HUDEP-2 (cell line): Measurements from ENCODE around the gene POLN.
A peak's percentile ranks its signal among the peaks of the same experiment; 100 is the strongest.
"Not testable (repeated sequence)": the region's sequence is repeated elsewhere in the genome, so short reads cannot be mapped to it uniquely, and the experiment has no call there.

Experiments used
- DNase-seq, 76 experiments: peaks; one replicate each; lab custom pipeline; 2025; ENCODE audit not compliant: unreplicated experiment in 76 of 76; lab: John Stamatoyannopoulos, UW

Gene POLN

DNA sequence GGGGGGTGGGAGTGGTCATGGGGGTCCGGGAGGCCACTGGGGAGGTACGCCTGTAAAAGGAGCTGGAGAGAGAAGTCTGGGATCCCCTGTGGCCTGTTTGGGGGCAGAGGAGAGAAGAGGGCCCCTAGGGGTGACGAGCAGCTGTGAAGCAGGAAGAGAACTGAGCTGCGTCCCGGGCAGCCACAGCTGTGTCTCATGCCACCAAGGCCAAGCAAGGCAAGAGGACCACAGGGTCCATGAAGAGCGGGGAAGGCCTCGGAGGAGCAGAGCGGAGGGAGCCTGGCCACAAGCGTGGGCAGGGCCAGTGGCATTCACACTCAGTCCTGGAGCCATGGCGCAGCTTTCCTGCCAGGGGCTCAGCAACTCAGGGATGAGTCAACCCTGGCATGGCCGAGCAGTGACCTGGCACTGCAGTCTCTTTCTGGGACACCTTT, 196.4 kb downstream of the POLN start:
- DNase-seq = no peak

DNA sequence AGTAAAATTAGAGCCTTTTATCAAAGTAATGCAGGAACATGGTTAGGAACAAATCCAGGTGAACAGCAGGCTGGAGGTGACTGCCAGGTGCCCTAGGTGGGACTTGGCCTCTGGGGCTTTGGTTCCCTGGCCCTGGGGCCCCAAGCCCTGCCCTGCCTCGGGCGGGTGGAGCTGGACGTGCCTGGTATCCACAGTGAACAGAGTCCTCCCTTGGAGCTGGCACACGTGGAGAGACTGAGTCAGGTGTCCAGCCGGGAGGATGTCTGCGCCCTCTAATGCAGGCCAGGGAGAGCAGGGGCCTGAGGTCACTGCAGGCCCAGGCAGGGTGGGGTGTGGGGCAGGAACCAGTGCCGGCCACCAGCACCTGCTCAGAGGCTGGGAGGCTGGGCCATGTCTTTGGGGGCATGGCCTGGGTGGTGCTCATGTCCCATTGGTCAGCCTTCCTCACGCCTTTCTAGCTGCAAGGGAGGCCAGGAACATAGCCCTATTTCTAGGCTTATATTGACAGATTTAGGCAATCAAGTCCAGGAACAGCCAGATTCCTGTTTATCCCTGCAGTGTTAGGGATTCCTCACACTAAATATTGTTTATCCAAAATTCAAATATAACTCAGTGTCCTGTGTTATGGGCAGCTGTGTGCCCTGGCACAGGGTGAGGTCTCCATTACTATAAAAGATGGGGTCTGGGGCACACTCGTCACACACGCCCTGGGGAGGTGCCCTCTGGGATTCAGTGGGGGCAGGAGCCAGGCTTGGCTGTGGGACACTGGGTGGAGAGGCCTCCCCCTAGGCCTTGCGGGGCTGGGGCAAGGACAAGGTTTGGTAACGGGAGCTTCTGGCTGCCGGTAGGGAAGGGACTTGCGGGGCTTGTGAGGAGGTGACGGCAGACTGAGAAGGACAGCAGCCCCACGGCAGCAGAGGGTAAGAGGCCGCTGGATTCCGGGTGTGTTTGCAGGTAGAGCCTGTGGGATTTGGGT, 197.1 kb downstream of the POLN start:
- DNase-seq = no peak

DNA sequence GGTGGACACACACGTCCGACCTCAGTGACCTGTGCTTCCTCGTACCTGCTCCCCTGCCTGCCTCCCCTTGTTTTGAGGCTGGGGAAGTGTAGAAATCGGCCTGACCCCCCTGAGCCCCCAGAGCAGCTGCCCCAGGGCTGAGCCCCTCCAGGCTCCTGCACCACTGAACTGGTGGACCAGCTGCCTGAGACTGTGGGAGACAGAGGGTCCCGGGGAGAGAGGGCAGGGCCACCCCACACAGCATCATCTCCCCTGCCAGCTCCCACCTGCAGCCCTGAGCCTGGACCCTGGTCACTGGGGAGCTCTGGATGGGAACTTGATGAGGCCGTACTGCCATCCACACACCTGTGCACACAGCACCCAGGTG, 197.8 kb downstream of the POLN start:
- DNase-seq = no peak

DNA sequence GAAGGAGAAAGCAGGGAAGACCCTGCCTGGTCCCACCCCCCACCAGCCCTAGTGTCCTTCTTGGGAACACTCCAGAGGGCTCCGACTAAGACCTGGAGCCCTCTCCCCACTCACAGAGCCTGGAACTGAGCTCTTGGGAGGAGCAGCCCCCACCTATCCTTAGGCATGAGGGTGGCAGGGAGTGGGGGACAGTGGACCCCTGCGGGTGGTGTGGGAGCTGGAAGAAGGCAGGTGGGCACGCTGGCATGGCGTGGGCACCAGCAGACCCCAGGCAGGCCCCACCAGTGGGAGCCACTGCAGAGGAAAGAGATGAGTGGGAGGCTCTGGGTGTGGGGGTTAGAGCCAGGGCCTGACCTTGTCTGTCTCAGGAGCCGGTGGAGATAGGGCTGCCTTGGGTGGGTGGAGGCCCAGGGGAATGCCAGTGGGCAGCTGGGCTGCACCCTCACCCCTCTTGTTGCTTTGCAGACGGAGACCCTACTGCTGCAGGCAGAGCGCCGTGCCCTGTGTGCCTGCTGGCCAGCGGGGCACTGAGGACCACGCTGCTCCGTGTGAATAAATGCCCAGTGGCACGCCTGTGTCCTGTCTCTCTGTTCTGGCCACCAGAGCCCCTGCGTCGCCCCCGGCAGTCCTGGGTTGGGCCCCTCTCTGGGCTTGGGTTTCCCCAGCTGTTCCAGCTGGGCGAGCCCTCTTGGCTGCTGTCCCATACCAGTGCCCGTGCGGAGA, 198.4 kb downstream of the POLN start:
- no peak for DNase-seq

DNA sequence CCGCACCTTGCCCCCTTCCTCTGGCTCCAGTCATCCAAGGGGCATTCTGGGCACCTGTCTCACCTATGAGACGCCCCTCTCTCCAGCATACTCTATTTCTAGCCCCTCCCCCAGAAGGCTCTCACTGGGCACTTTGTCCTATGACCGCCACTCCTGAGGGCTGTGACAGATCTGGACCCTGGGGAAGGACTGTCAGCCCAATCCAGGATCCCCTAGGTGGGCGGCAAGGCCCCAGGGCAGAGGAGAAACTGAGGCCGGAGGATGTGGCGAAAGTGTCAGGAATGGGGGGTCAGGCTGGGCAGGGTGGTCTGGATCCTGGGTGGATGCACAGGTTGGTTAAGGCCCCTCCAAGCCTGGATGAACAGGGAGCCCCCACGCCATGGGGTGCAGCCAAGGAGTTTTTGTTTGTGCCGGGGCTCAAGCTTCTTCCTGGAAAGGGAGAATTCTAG, 198.9 kb downstream of the POLN start:
- DNase-seq = no peak

DNA sequence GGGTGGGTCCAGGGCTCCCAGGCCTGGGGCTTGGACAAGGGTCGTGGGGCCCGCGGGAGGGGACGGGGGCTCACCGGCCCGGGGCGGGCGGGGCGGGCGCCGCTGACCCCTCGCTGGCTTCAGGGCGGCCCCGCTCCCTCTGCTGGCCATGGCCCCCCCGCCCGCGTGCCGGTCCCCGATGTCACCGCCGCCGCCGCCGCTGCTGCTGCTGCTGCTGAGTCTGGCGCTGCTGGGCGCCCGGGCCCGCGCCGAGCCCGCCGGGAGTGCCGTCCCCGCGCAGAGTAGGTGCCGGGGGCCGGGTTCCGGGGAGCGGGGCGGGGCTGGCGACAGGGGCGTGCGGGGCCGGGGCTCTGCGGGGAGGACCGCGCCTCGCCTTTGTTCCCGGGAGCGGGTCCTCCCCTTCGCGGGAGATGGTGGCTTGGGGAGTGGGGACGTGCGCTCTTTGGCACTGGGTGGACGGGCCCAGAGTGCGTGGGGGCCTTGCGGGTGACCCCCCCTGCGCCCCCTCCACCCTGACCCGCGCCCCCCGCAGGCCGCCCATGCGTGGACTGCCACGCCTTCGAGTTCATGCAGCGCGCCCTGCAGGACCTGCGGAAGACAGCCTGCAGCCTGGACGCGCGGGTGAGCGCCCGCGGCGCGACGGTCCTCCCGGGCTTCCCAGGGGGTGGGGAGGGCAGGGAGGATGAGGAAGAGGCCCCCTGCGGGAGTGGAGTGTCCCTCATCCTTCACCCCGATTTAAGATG, 199.5 kb downstream of the POLN start:
- peak in 5 of 76 experiments; percentile 12 to 22 (median 19) for DNase-seq

DNA sequence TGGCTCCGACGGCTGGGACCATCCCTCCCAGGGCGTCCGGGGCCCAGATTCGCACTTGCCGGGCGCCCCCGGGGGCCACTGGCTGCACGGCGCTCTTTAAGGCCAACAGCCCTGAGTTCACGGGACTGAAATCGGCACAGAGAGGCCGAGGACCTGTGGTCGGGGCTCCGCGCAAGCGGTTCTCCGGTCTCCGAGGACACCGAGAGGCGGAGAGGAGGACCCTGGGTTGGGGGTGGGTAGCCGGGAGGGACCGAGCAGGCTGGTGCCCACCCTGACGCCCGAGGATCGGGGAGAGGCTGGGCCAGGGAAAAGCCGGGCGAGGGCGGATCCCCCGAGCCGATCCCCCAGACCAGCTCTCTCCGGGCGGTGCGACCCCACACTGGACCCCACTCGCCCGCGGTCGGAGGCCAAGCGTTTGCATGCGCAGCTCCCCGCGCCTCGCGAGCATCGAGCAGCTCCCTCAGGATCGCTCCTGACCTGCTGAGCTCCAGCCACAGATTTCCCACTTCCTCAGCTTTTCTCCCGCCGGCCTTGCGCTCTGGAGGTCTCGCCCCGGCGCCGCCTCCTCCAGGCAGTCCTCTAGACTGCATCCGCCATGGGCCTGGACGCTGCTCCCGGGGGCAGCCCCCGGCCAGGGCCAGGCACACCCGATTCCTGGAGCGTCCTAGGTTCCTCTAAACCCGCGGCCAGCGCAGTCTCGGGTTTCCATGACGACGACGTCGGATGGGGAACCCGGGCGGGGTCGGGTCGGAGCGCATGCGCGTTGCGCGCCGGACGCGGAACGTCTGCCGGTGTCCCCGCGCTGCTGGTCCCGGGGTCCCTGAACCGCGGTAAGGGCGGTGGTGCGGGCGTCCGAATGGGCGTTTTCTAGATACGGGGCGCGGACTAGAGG, 200.4 kb downstream of the POLN start:
- peak in 71 of 76 experiments; percentile 12 to 88 (median 64) for DNase-seq

DNA sequence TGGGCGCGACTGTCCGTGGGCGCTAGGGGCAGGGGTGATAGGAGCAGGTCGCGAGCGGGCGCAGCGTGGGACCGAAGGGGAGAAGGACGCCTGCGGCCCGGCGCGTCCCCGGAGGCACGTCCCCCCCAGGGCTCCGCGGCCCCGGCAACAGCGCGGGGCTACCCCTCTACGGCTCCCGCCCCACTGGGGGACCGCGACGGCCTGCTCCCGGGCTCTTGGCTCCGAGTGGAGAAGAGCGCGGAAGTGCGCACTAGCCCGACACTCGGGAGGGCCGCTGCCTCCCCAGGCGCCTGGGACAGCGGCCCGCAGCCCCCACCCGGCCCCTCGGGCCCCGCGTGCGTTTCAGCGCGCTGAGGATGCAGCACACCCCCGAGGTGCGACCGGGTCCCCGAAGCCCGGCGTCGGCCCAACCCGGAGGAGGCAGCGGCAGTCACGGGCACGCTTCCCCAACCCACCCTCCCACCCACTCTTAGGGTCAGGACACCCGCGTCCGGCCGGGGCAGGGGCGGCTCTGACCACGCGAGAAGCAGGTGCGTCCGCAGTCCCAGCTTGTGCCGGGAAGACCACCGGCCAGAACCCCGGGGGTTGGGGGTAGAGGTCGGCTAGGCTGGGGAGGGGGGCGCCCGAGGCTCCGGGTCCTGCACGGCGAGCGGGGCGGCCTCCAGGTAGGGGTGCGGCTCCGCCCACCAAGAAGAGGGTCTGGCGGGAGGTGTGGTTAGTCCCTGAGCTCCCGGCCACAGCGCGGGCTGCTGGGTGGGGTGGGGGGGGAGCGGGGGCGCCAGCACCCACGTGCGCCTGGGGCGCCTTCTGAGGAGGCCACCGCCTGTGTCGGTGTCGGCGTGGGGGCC, 201.3 kb downstream of the POLN start:
- DNase-seq = no peak

DNA sequence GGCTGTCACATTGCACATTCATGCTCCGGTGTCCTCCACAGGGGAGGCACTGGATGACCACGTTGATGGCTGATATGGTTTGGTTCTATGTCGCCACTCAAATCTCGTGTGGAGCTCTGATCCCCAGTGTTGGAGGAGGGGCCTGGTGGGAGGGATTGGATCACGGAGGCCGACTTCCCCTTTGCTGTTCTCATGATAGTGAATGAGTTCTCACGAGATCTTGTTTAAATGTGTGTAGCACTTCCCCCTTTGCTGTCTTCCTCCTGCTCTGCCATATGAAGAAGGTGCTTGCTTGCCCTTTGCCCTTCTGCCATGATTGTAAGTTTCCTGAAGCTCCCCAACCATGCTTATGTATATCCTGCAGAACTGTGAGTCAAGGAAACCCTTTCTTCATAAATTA, 205.1 kb downstream of the POLN start:
- no peak for DNase-seq

DNA sequence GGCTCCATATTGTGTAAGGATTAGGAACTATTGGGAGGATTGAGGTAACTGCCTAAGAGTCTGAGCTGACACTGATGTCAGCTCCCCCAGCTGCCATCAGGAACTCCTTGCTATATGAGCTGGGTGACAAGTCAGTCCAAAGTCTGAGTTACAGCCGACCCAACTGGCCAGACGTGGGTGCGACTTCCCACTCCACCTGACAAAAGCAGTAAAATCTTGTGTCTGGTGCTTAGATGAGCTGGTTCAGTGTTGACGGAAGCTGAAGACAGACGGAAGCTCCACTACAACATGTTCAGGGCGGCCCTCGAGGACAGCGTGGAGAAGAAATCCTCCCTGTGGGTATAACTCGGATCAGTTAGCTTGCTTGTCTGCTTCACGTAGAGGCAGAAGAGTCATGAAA, 205.6 kb downstream of the POLN start:
- DNase-seq = no peak

DNA sequence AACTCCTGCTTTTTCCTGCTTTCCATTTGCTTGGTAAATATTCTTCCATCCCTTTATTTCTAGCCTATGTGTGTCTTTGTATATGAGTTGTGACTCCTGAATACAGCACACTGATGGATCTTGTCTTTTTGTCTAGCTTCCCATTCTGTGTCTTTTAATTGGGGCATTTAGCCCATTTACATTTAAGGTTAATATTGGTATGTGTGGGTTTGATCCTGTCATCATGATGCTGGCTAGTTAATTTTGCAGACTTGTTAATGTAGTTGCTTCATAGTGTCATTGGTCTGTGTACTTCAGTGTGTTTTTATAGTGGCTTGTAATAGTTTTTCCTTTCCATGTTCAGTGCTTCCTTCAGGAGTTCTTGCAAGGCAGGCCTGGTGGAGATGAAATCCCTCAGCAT, 210.8 kb downstream of the POLN start:
- not testable (repeated sequence) for DNase-seq

DNA sequence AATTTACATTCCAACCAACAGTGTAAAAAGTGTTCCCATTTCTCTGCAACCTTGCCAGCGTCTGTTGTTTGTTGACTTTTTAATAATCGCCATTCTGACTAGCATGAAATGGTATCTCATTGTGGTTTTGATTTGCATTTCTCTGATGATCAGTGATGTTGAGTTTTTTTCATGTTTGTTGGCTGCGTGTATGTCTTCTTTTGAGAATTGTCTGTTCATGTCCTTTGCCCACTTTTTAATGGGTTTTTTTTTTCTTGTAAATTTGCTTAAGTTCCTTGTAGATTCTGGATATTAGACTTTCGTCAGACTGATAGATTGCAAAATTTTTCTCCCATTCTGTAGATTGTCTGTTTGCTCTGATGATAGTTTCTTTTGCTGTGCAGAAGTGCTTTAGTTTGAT, 214.8 kb downstream of the POLN start:
- not testable (repeated sequence) for DNase-seq

DNA sequence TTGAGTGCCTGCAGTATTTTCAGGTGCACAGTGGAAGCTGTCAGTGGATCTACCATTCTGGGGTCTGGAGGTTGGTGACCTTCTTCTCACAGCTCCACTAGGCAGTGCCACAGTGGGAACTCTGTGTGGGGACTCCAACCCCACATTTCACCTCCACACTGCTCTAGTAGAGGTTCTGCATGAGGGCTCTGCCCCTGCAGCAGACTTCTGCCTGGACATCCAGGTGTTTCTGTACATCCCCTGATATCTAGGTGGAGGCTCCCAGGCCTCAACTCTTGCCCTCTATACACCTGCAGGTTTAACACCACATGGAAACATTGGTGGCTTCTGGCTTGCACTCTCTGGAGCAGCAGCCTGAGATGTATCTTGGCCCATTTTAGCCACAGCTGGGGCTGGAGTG, 216.1 kb downstream of the POLN start:
- DNase-seq = no peak

DNA sequence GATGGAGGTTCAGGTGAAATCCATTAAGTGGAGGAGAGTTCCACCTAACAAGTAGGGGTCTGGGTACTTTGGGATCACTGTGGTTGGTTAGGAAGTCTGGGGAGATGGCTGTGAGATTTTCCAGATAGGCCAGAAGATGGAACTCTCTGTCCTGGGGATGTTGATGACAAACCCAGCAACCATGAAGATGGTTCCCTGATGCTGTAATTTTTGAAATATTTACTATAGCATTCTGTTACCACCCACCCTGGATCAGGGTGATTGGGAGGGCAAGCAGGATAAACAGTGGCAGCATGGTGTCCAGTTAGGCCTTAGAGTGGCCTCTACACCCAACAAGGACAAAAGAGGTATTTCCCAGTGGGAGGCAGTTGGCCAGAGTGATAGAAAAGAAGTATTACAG, 217.2 kb downstream of the POLN start:
- DNase-seq = no peak
